GM12878 (cell line): ENCODE measurements around the gene E2F2. TPM values are rescaled to one million over a fixed set of nuclear protein-coding genes. Genes with fewer than 3 reads are reported as not detected.
A peak's percentile ranks its signal among the peaks of the same experiment; 100 is the strongest.

Experiments
- ASH2L ChIP-seq: fragments of 300-600, 200-600 bp; sonication (generic); IDR thresholded peaks from 2 replicates; pipeline ENCODE4 v1.6.1; 2017; ENCODE audit warnings: low read depth, mild to moderate bottlenecking, borderline replicate concordance
- BACH1 ChIP-seq: fragments of 450-650 bp; IDR thresholded peaks from 2 replicates; pipeline ENCODE4 v1.6.1; 2017; ENCODE audit warnings: mild to moderate bottlenecking, borderline replicate concordance
- CHD1 ChIP-seq: IDR thresholded peaks from 2 replicates; pipeline ENCODE4 v1.6.1; 2012; ENCODE audit warnings: low read depth, low read length, improper control_type of control experiment
- FOXK2 ChIP-seq: fragments of 450-650 bp; IDR thresholded peaks from 2 replicates; pipeline ENCODE4 v1.6.1; 2017; ENCODE audit warnings: mild to moderate bottlenecking, moderate library complexity
- IKZF2 ChIP-seq, 2 experiments: fragments of 450-650 bp; IDR thresholded peaks; 2 replicates each; pipeline ENCODE4 v1.6.1; 2017; ENCODE audit warnings: mild to moderate bottlenecking in 2 of 2, moderate library complexity in 2 of 2
- MEF2B ChIP-seq: fragments of 450-650 bp; IDR thresholded peaks from 2 replicates; pipeline ENCODE4 v1.6.1; 2018; ENCODE audit warnings: mild to moderate bottlenecking, moderate library complexity; ENCODE audit not compliant: partially characterized antibody, poor library complexity, severe bottlenecking
- NFYA ChIP-seq: IDR thresholded peaks from 2 replicates; pipeline ENCODE4 v1.6.1; 2011; ENCODE audit warnings: low read depth, mild to moderate bottlenecking, low read length, improper control_type of control experiment, borderline replicate concordance
- POLR2AphosphoS5 ChIP-seq: IDR thresholded peaks from 2 replicates; pipeline ENCODE4 v1.6.1; 2011; ENCODE audit warnings: mild to moderate bottlenecking, low read length, inconsistent platforms
- RCOR1 ChIP-seq: conservative IDR thresholded peaks from 2 replicates; pipeline ENCODE4 v1.6.1; 2012; ENCODE audit warnings: low read depth, low read length, improper control_type of control experiment
- RFX5 ChIP-seq: IDR thresholded peaks from 2 replicates; pipeline ENCODE4 v1.6.1; 2011; ENCODE audit warnings: low read depth, low read length, improper control_type of control experiment
- SMARCA5 ChIP-seq: fragments of 450-650 bp; IDR thresholded peaks from 2 replicates; pipeline ENCODE4 v1.6.1; 2017; ENCODE audit warnings: mild to moderate bottlenecking
- SREBF2 ChIP-seq: IDR thresholded peaks from 2 replicates; pipeline ENCODE4 v1.6.1; 2012; ENCODE audit warnings: mild to moderate bottlenecking, low read length
- TCF12 ChIP-seq: IDR thresholded peaks from 2 replicates; pipeline ENCODE4 v1.6.1; 2011; ENCODE audit warnings: low read depth, mild to moderate bottlenecking, low read length
- polyA plus RNA-seq, 11 experiments: library from polyadenylated mRNA; depleted of rRNA in 4 of 11; unstranded in 6 of 11; stranded (reverse) in 5 of 11; fragments of >200 nt; fragmentation: Nextera tagmentation in 4 of 11; fragmentation: Illumina TruSeq in 1 of 11; extraction: Ambion mirVana in 4 of 11; extraction: Trizol in 1 of 11; gene quantifications; 1 replicate in 1 of 11; 2 replicates in 10 of 11; pipeline versions ENCODE4 v1.2.1 to v1.2.3, GENCODE V29; 2011 to 2016; ENCODE audit warnings: inconsistent platforms in 2 of 11, missing spikeins in 2 of 11, low read depth in 1 of 11
- total RNA-seq, 4 experiments: library from RNA; depleted of rRNA in 3 of 4; stranded (reverse); fragments of >200 nt in 3 of 4; fragmentation: Illumina TruSeq in 1 of 4; extraction: Trizol in 1 of 4; gene quantifications; 2 replicates each; pipeline versions ENCODE4 v1.2.1 to v1.2.3, GENCODE V29; 2013 to 2021
- TF ChIP-seq, protein P1 (sequence below): fragments of 450-650 bp; formaldehyde crosslinking; IDR thresholded peaks from 2 replicates; pipeline ENCODE4 v1.5.0; 2022; ENCODE audit warnings: mild to moderate bottlenecking, missing genetic modification characterization
- TF ChIP-seq, protein P2 (sequence below): fragments of 450-650 bp; IDR thresholded peaks from 2 replicates; pipeline ENCODE4 v1.6.1; 2017; ENCODE audit warnings: low read depth, mild to moderate bottlenecking, moderate library complexity
- TF ChIP-seq, protein P3 (sequence below): IDR thresholded peaks from 2 replicates; pipeline ENCODE4 v1.6.1; 2012; ENCODE audit warnings: low read depth, low read length, improper control_type of control experiment
- TF ChIP-seq, protein P4 (sequence below): fragments of 450-650 bp; IDR thresholded peaks from 2 replicates; pipeline ENCODE4 v1.6.1; 2016; ENCODE audit warnings: mild to moderate bottlenecking, moderate library complexity, borderline replicate concordance

E2F2 gene
- total and polyA plus RNA-seq, 10 of the 15 experiments (the other 5 are each of a cell fraction or from before 2014, with no cell fraction given), result 3.8 to 27.2 (median 14.6) TPM

GRCh38 chr1:23554481-23555269 is 23.6 kb upstream of the E2F2 start (continued):
- TF ChIP-seq, protein P1, sequence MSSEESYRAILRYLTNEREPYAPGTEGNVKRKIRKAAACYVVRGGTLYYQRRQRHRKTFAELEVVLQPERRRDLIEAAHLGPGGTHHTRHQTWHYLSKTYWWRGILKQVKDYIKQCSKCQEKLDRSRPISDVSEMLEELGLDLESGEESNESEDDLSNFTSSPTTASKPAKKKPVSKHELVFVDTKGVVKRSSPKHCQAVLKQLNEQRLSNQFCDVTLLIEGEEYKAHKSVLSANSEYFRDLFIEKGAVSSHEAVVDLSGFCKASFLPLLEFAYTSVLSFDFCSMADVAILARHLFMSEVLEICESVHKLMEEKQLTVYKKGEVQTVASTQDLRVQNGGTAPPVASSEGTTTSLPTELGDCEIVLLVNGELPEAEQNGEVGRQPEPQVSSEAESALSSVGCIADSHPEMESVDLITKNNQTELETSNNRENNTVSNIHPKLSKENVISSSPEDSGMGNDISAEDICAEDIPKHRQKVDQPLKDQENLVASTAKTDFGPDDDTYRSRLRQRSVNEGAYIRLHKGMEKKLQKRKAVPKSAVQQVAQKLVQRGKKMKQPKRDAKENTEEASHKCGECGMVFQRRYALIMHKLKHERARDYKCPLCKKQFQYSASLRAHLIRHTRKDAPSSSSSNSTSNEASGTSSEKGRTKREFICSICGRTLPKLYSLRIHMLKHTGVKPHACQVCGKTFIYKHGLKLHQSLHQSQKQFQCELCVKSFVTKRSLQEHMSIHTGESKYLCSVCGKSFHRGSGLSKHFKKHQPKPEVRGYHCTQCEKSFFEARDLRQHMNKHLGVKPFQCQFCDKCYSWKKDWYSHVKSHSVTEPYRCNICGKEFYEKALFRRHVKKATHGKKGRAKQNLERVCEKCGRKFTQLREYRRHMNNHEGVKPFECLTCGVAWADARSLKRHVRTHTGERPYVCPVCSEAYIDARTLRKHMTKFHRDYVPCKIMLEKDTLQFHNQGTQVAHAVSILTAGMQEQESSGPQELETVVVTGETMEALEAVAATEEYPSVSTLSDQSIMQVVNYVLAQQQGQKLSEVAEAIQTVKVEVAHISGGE, result no peak
- TF ChIP-seq, protein P2, sequence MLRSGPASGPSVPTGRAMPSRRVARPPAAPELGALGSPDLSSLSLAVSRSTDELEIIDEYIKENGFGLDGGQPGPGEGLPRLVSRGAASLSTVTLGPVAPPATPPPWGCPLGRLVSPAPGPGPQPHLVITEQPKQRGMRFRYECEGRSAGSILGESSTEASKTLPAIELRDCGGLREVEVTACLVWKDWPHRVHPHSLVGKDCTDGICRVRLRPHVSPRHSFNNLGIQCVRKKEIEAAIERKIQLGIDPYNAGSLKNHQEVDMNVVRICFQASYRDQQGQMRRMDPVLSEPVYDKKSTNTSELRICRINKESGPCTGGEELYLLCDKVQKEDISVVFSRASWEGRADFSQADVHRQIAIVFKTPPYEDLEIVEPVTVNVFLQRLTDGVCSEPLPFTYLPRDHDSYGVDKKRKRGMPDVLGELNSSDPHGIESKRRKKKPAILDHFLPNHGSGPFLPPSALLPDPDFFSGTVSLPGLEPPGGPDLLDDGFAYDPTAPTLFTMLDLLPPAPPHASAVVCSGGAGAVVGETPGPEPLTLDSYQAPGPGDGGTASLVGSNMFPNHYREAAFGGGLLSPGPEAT, result no peak
- TF ChIP-seq, protein P3, sequence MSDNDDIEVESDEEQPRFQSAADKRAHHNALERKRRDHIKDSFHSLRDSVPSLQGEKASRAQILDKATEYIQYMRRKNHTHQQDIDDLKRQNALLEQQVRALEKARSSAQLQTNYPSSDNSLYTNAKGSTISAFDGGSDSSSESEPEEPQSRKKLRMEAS, result peak; percentile 67
- TF ChIP-seq POLR2AphosphoS5, result peak; percentile 58; the same call in 1 of the 2 replicates
- peak in 1 of 2 experiments; percentile 48; a peak in 2 of 4 replicates for TF ChIP-seq IKZF2 (IDR thresholded peaks at IDR 0.05)
- peak; percentile 22 for TF ChIP-seq MEF2B
- TF ChIP-seq BACH1, result peak; percentile 72
- no peak for TF ChIP-seq FOXK2
- TF ChIP-seq NFYA, result no peak
- 0 out of 2 replicates have a peak, but pooled peaks have one; percentile 29 for TF ChIP-seq RFX5
- 0 out of 2 replicates have a peak, but pooled peaks have one; percentile 76 for TF ChIP-seq SMARCA5
- no peak for TF ChIP-seq SREBF2
- no peak for TF ChIP-seq CHD1
- TF ChIP-seq, protein P4, sequence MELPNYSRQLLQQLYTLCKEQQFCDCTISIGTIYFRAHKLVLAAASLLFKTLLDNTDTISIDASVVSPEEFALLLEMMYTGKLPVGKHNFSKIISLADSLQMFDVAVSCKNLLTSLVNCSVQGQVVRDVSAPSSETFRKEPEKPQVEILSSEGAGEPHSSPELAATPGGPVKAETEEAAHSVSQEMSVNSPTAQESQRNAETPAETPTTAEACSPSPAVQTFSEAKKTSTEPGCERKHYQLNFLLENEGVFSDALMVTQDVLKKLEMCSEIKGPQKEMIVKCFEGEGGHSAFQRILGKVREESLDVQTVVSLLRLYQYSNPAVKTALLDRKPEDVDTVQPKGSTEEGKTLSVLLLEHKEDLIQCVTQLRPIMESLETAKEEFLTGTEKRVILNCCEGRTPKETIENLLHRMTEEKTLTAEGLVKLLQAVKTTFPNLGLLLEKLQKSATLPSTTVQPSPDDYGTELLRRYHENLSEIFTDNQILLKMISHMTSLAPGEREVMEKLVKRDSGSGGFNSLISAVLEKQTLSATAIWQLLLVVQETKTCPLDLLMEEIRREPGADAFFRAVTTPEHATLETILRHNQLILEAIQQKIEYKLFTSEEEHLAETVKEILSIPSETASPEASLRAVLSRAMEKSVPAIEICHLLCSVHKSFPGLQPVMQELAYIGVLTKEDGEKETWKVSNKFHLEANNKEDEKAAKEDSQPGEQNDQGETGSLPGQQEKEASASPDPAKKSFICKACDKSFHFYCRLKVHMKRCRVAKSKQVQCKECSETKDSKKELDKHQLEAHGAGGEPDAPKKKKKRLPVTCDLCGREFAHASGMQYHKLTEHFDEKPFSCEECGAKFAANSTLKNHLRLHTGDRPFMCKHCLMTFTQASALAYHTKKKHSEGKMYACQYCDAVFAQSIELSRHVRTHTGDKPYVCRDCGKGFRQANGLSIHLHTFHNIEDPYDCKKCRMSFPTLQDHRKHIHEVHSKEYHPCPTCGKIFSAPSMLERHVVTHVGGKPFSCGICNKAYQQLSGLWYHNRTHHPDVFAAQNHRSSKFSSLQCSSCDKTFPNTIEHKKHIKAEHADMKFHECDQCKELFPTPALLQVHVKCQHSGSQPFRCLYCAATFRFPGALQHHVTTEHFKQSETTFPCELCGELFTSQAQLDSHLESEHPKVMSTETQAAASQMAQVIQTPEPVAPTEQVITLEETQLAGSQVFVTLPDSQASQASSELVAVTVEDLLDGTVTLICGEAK, result no peak
- no peak for TF ChIP-seq ASH2L
- TF ChIP-seq RCOR1, result no peak
- peak; percentile 94 for TF ChIP-seq TCF12
